ENCODE data around the gene PAX8.

- TF ChIP-seq CTCF (IDR thresholded peaks at IDR 0.05) (no peak), POLR2A (IDR thresholded peaks at IDR 0.05) (no peak)
These were observed 111.4 kb downstream of the PAX8 start for GRCh38 chr2:113167115-113167932.

All from lower leg skin (tissue), 3 donors.